Osteocyte (in vitro differentiated cells): Measurements from ENCODE around the gene LEMD2. TPM values are rescaled to one million over a fixed set of nuclear protein-coding genes. Genes with fewer than 3 reads are reported as not detected.
A peak's percentile ranks its signal among the peaks of the same experiment; 100 is the strongest.

Experiments used
- DNase-seq: peaks from one replicate; pipeline ENCODE4 v3.0.0; 2021; ENCODE audit warnings: mixed read lengths; ENCODE audit not compliant: unreplicated experiment; ENCODE audit errors: extremely low spot score
- H3K27ac Mint-ChIP-seq: one replicate; pipeline ENCODE4 v1.8.0; 2021; ENCODE audit warnings: mild to moderate bottlenecking, mixed read lengths; ENCODE audit not compliant: unreplicated experiment
- H3K27me3 Mint-ChIP-seq: one replicate; pipeline ENCODE4 v1.8.0; 2021; ENCODE audit warnings: mixed read lengths; ENCODE audit not compliant: unreplicated experiment
- H3K36me3 Mint-ChIP-seq: one replicate; pipeline ENCODE4 v1.8.0; 2021; ENCODE audit warnings: mixed read lengths; ENCODE audit not compliant: unreplicated experiment
- H3K4me1 Mint-ChIP-seq: one replicate; pipeline ENCODE4 v1.8.0; 2021; ENCODE audit warnings: mixed read lengths; ENCODE audit not compliant: unreplicated experiment
- H3K4me3 Mint-ChIP-seq: one replicate; pipeline ENCODE4 v1.8.0; 2021; ENCODE audit warnings: mild to moderate bottlenecking, moderate library complexity, mixed read lengths; ENCODE audit not compliant: unreplicated experiment
- H3K9me3 Mint-ChIP-seq: one replicate; pipeline ENCODE4 v1.8.0; 2021; ENCODE audit warnings: mixed read lengths; ENCODE audit not compliant: unreplicated experiment
- CTCF ChIP-seq: fragments of 200-600 bp; sonication (generic); IDR thresholded peaks from 2 replicates; pipeline ENCODE4 v1.5.0; 2021; ENCODE audit warnings: antibody characterized with exemption, mild to moderate bottlenecking, moderate library complexity
- total RNA-seq: library from RNA; stranded (reverse); gene quantifications from 2 replicates; pipeline ENCODE4 v1.2.1, GENCODE V29; 2021

LEMD2 gene
- total RNA-seq, 1 donor from 2014 or later, result 70.4 TPM

GRCh38 chr6:33764036-33764435 is 24.9 kb downstream of the LEMD2 start:
- peaks cover 44% of the 10 kb centered on the region for H3K4me1 Mint-ChIP-seq
- peaks cover 1% of the 10 kb centered on the region for H3K36me3 Mint-ChIP-seq
- H3K27ac Mint-ChIP-seq, result no peak overlapping the region
- no peak for DNase-seq
- no peak for TF ChIP-seq CTCF
- H3K27me3 Mint-ChIP-seq, result no peaks in the 10 kb centered on the region
- H3K4me3 Mint-ChIP-seq, result no peak overlapping the region
- peaks cover 9% of the 10 kb centered on the region for H3K9me3 Mint-ChIP-seq

- H3K27me3 Mint-ChIP-seq, result no peaks in the 10 kb centered on the region
- no peak overlapping the region for H3K27ac Mint-ChIP-seq
- DNase-seq, result no peak
- peaks cover 9% of the 10 kb centered on the region for H3K9me3 Mint-ChIP-seq
- peaks cover 1% of the 10 kb centered on the region for H3K36me3 Mint-ChIP-seq
- TF ChIP-seq CTCF, result no peak
- peaks cover 42% of the 10 kb centered on the region for H3K4me1 Mint-ChIP-seq
- H3K4me3 Mint-ChIP-seq, result no peak overlapping the region
These were observed 25.4 kb downstream of the LEMD2 start for GRCh38 chr6:33763483-33763882.

- H3K4me1 Mint-ChIP-seq, result peaks cover 39% of the 10 kb centered on the region
- DNase-seq, result no peak
- H3K27me3 Mint-ChIP-seq, result no peaks in the 10 kb centered on the region
- H3K27ac Mint-ChIP-seq, result no peak overlapping the region
- H3K36me3 Mint-ChIP-seq, result peaks cover 1% of the 10 kb centered on the region
- no peak for TF ChIP-seq CTCF
- H3K4me3 Mint-ChIP-seq, result no peak overlapping the region
- H3K9me3 Mint-ChIP-seq, result peaks cover 9% of the 10 kb centered on the region
These were observed 26.2 kb downstream of the LEMD2 start for GRCh38 chr6:33762713-33763112.

- peaks cover 6% of the 10 kb centered on the region for H3K9me3 Mint-ChIP-seq
These were observed 26.9 kb downstream of the LEMD2 start for GRCh38 chr6:33761922-33762629.

GRCh38 chr6:33761581-33761921 is 27.4 kb downstream of the LEMD2 start:
- no peaks in the 10 kb centered on the region for H3K36me3 Mint-ChIP-seq
- TF ChIP-seq CTCF, result no peak

More at GRCh38 chr6:33761922-33762629, 26.9 kb downstream of the LEMD2 start:
- H3K27ac Mint-ChIP-seq, result no peak overlapping the region
- peaks cover 1% of the 10 kb centered on the region for H3K36me3 Mint-ChIP-seq
- no peak overlapping the region for H3K4me3 Mint-ChIP-seq
- TF ChIP-seq CTCF, result peak; percentile 60
- H3K4me1 Mint-ChIP-seq, result peaks cover 46% of the 10 kb centered on the region
- no peak for DNase-seq
- H3K27me3 Mint-ChIP-seq, result no peaks in the 10 kb centered on the region

More at GRCh38 chr6:33761581-33761921, 27.4 kb downstream of the LEMD2 start:
- no peak for DNase-seq
- no peaks in the 10 kb centered on the region for H3K27me3 Mint-ChIP-seq
- no peak overlapping the region for H3K4me3 Mint-ChIP-seq
- peaks cover 3% of the 10 kb centered on the region for H3K9me3 Mint-ChIP-seq
- no peak overlapping the region for H3K27ac Mint-ChIP-seq
- peaks cover 48% of the 10 kb centered on the region for H3K4me1 Mint-ChIP-seq
